Measurements from ENCODE around the gene AMZ2. TPM values are rescaled to one million over a fixed set of nuclear protein-coding genes. Genes with fewer than 3 reads are reported as not detected.
"Not testable (repeated sequence)": the region's sequence is repeated elsewhere in the genome, so short reads cannot be mapped to it uniquely, and the experiment has no call there.

Gene AMZ2
- total RNA-seq, 4 donors from 2014 or later, result 35.8 to 47.1 (median 41.5) TPM

DNA sequence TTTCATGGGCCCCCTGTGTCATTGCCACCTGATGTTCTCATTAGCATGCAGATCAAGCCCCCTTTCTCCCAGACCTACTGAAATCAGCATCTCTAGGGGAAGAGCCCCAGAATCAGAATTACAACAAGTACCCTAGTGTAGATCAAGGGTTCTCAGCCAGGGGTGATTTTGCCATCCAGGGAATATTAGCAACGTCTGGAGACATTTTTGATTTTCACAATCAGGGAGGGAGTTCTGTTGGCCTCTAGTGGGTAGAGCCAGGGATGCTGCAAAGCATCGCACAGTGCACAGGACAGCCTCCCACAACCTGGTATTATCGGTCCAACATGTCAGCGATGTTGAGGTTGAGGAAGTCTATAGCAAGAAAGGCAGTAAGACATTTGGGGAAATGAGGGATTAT is 7.3 kb downstream of the AMZ2 start:
- TF ChIP-seq POLR2AphosphoS5 (IDR thresholded peaks at IDR 0.05), result no peak
- no peak for TF ChIP-seq CTCF (IDR thresholded peaks at IDR 0.05)
- no peak for TF ChIP-seq EP300 (IDR thresholded peaks at IDR 0.05)
- no peak for TF ChIP-seq POLR2A (IDR thresholded peaks at IDR 0.05)
- H3K9me3 ChIP-seq, result no peaks in the 10 kb centered on the region
- no peak for DNase-seq (ENCODE audit: low spot score in 2 of 2)
- no peak overlapping the region for H3K4me3 ChIP-seq
- 82% methylated on average over 4 of the region's 4 CpGs for WGBS
- peaks cover 18% of the 10 kb centered on the region for H3K4me1 ChIP-seq
- H3K27me3 ChIP-seq, result no peaks in the 10 kb centered on the region
- H3K27ac ChIP-seq, result no peak overlapping the region
- peaks cover 47% of the 10 kb centered on the region for H3K36me3 ChIP-seq

DNA sequence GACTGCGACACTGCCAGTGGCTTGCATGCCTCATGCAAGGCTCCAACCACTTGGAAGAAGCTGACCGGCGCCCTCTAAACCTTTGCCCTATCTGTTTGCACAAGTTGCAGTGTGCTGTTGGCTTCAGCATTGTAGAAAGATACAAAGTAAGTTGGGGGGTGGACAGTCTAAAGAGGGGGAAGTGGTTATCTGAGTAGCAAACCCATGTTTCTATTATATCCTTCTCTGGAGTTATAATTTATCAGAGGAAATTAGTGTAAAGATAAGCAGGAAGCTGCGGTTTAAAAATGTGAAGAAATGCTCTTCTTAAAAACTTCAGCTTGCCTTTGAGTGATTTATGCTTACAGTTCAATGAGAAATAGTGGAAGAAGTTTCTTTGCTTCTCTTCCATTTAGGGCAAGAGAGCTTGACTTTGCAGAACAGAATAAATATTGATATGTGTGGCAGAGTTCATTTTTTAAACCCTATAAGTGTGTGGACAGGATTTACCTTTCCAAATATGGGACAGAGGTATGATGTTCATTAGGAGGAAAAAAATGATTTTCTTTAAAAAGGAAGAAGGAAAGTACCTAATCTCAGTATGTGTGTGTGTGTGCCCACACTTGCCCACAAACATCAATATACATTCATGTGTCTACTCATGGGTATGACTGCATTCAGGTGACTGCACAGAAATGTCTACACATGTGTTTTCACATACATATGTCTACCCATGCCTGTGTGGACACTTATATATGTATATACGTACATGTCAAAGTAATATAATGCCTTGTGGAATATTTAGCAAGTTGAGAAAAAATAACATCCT is 8.1 kb downstream of the AMZ2 start:
- H3K4me3 ChIP-seq, result no peak overlapping the region
- TF ChIP-seq CTCF (IDR thresholded peaks at IDR 0.05) (no peak), POLR2A (IDR thresholded peaks at IDR 0.05) (no peak), POLR2AphosphoS5 (IDR thresholded peaks at IDR 0.05) (no peak), EP300 (IDR thresholded peaks at IDR 0.05) (no peak)
- WGBS, result 77% methylated on average over 5 of the region's 5 CpGs
- DNase-seq (ENCODE audit: low spot score in 2 of 2), result no peak
- H3K27me3 ChIP-seq, result no peaks in the 10 kb centered on the region
- peaks cover 47% of the 10 kb centered on the region for H3K36me3 ChIP-seq
- peaks cover 13% of the 10 kb centered on the region for H3K4me1 ChIP-seq
- H3K9me3 ChIP-seq, result no peaks in the 10 kb centered on the region
- H3K27ac ChIP-seq, result no peak overlapping the region

GRCh38 chr17:68256701-68257100 is 8.9 kb downstream of the AMZ2 start:
- not testable (repeated sequence) for H3K27ac ChIP-seq; H3K9me3 ChIP-seq; H3K4me3 ChIP-seq; DNase-seq (ENCODE audit: low spot score in 2 of 2); H3K27me3 ChIP-seq
- H3K4me1 ChIP-seq, result peaks cover 13% of the 10 kb centered on the region
- WGBS, result 53% methylated on average over 5 of the region's 5 CpGs
- H3K36me3 ChIP-seq, result peaks cover 43% of the 10 kb centered on the region

- H3K27ac ChIP-seq, result no peak overlapping the region
- DNase-seq (ENCODE audit: low spot score in 2 of 2), result no peak
- H3K36me3 ChIP-seq, result peaks cover 33% of the 10 kb centered on the region
- H3K27me3 ChIP-seq, result no peaks in the 10 kb centered on the region
- H3K9me3 ChIP-seq, result no peaks in the 10 kb centered on the region
- H3K4me1 ChIP-seq, result peaks cover 13% of the 10 kb centered on the region
- H3K4me3 ChIP-seq, result no peak overlapping the region
- TF ChIP-seq EP300 (IDR thresholded peaks at IDR 0.05), result no peak
- no peak for TF ChIP-seq POLR2A (IDR thresholded peaks at IDR 0.05)
- TF ChIP-seq CTCF (IDR thresholded peaks at IDR 0.05), result no peak
- no peak for TF ChIP-seq POLR2AphosphoS5 (IDR thresholded peaks at IDR 0.05)
Observed at GRCh38 chr17:68257934-68258333, 10.1 kb downstream of the AMZ2 start.

DNA sequence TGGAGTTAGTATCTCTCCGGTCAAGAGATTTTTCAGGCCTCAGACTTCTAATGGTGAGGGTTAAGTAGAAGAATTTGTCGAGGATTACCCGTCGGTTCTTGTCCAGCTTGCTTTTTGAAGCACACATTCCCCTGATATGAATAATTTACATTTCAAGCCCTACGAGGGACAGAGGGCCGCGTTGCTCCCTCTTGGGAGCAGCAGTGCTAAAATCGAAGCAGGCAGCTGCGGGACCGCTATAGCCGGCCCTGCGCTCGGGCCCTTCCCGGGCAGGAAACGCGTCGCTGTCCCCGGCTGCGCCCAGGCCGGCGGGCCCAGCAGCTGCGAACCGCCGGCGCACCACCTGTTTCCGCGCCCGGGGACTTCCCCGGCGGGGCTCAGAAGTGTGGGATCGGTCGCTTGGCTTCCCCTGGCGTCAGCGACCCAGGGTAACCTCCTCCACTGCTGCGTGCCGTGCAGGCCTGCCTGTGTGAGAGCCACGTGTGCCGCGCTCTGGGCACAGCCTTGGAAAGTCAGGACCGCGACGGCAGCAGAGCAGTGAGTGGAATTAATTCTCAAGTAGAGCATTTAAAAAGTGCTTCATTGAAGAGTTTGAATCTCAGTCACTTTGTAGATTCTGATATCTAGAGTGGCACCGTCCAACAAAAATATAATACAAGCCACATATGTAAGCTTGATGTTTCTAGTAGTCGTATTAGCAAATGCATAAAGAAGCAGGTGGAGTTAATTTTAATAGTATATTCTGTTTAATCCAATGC is 11.2 kb downstream of the AMZ2 start:
- not testable (repeated sequence) for DNase-seq (ENCODE audit: low spot score in 2 of 2)

GRCh38 chr17:68259648-68259951 is 11.8 kb downstream of the AMZ2 start:
- not testable (repeated sequence) for H3K9me3 ChIP-seq; H3K4me3 ChIP-seq; DNase-seq (ENCODE audit: low spot score in 2 of 2); H3K27me3 ChIP-seq
- peaks cover 13% of the 10 kb centered on the region for H3K4me1 ChIP-seq
- 73% methylated on average over 3 of the region's 3 CpGs for WGBS
- peak overlapping the region; percentile 6 for H3K27ac ChIP-seq
- H3K36me3 ChIP-seq, result peaks cover 20% of the 10 kb centered on the region

More for the DNA sequence above, 11.2 kb downstream of the AMZ2 start:
- peak overlapping the region; percentile 22 for H3K4me3 ChIP-seq
- not testable (repeated sequence) for H3K9me3 ChIP-seq, H3K27me3 ChIP-seq
- H3K36me3 ChIP-seq, result peaks cover 26% of the 10 kb centered on the region
- WGBS, result 12% methylated on average over 15 of the region's 44 CpGs
- peaks cover 13% of the 10 kb centered on the region for H3K4me1 ChIP-seq
- peak overlapping the region; percentile 62 for H3K27ac ChIP-seq

All from suprapubic skin (tissue), 4 donors.